Smooth muscle cell (in vitro differentiated cells): ENCODE measurements around the gene ABCA10. TPM values are rescaled to one million over a fixed set of nuclear protein-coding genes. Genes with fewer than 3 reads are reported as not detected.
"Not testable (repeated sequence)": the region's sequence is repeated elsewhere in the genome, so short reads cannot be mapped to it uniquely, and the experiment has no call there.

ENCODE experiments used
- DNase-seq: peaks from one replicate; lab custom pipeline; 2025; ENCODE audit not compliant: unreplicated experiment; lab: John Stamatoyannopoulos, UW
- H2AFZ ChIP-seq: fragments of 200-600 bp; sonication (generic); 2 replicates; pipeline ENCODE4 v1.6.0; 2016; ENCODE audit warnings: antibody characterized with exemption, low read depth, mild to moderate bottlenecking
- H3F3A ChIP-seq: fragments of 200-600 bp; sonication (generic); 2 replicates; pipeline ENCODE4 v1.6.0; 2017; ENCODE audit warnings: antibody characterized with exemption, low read depth
- H3K27ac ChIP-seq: fragments of 200-600 bp; sonication (generic); 2 replicates; pipeline ENCODE4 v1.5.1; 2016; ENCODE audit warnings: low read depth, mild to moderate bottlenecking
- H3K27me3 ChIP-seq: fragments of 200-600 bp; sonication (generic); 2 replicates; pipeline ENCODE4 v1.6.1; 2016; ENCODE audit warnings: low read depth, mild to moderate bottlenecking
- H3K36me3 ChIP-seq: fragments of 200-600 bp; sonication (generic); 2 replicates; pipeline ENCODE4 v1.5.1; 2016; ENCODE audit warnings: low read depth
- H3K4me1 ChIP-seq: fragments of 200-600 bp; sonication (generic); 2 replicates; pipeline ENCODE4 v1.5.1; 2016; ENCODE audit warnings: low read depth
- H3K4me2 ChIP-seq: fragments of 200-600 bp; sonication (generic); 2 replicates; pipeline ENCODE4 v1.6.0; 2016; ENCODE audit warnings: mild to moderate bottlenecking
- H3K4me3 ChIP-seq: fragments of 200-600 bp; sonication (generic); 2 replicates; pipeline ENCODE4 v1.5.1; 2016; ENCODE audit warnings: mild to moderate bottlenecking
- H3K79me2 ChIP-seq: fragments of 200-600 bp; sonication (generic); 2 replicates; pipeline ENCODE4 v1.6.0; 2016; ENCODE audit warnings: low read depth, mild to moderate bottlenecking
- H3K9ac ChIP-seq: fragments of 200-600 bp; sonication (generic); 2 replicates; pipeline ENCODE4 v1.6.0; 2016; ENCODE audit warnings: low read depth
- H3K9me3 ChIP-seq: fragments of 200-600 bp; sonication (generic); replicated peaks from 2 replicates; pipeline ENCODE4 v1.5.1; 2016; ENCODE audit warnings: low read depth
- H4K20me1 ChIP-seq: fragments of 200-600 bp; sonication (generic); 2 replicates; pipeline ENCODE4 v1.6.0; 2016; ENCODE audit warnings: low read depth
- WGBS: methylation state at CpG from one replicate; pipeline ENCODE4 v1.1.7; 2016; ENCODE audit warnings: low lambda C conversion rate; 5-methylcytosine and 5-hydroxymethylcytosine counted together
- polyA plus RNA-seq: library from polyadenylated mRNA; unstranded; fragments of >200 nt; fragmentation: Nextera tagmentation; extraction: Ambion mirVana; gene quantifications from 2 replicates; pipeline ENCODE4 v1.2.1, GENCODE V29; 2016
- total RNA-seq: library from RNA; depleted of rRNA; stranded (reverse); fragments of >200 nt; gene quantifications from 2 replicates; pipeline ENCODE4 v1.2.3, GENCODE V29; 2014
- TF ChIP-seq, protein P1 (sequence below): fragments of 200-600 bp; sonication (generic); IDR thresholded peaks from 2 replicates; pipeline ENCODE4 v1.5.1; 2017; ENCODE audit warnings: borderline replicate concordance, mild to moderate bottlenecking, antibody characterized with exemption; ENCODE audit not compliant: insufficient read depth, poor library complexity, severe bottlenecking

The ABCA10 gene
- total and polyA plus RNA-seq, 2 experiments from 2014 or later, result not detected

DNA sequence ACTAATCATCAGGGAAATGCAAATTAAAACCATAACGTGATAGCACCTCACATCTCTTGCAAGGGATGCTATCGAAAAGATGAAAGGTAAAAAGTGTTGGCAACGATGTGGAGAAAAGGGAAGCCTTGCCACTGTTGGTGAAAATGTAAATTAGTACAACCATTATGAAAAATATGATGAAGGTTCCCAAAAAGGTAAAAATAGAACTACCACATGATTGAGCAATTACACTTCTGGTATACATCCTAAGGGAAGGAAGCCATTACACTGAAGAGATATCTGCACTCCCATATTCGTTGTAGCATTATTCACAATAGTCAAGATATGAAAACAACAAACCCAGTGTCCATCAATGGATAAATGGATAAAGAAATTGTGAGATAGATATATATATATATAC is 21.5 kb downstream of the ABCA10 start:
- no peaks in the 10 kb centered on the region for H3K4me1 ChIP-seq
- H3K27ac ChIP-seq, result no peak overlapping the region
- no peaks in the 10 kb centered on the region for H3F3A ChIP-seq
- 84% methylated on average over 4 of the region's 4 CpGs for WGBS
- H3K4me3 ChIP-seq, result no peak overlapping the region
- H3K79me2 ChIP-seq, result no peaks in the 10 kb centered on the region
- no peaks in the 10 kb centered on the region for H4K20me1 ChIP-seq
- no peaks in the 10 kb centered on the region for H3K9me3 ChIP-seq
- no peak overlapping the region for H2AFZ ChIP-seq
- H3K9ac ChIP-seq, result no peak overlapping the region
- H3K27me3 ChIP-seq, result peaks cover 32% of the 10 kb centered on the region
- TF ChIP-seq, protein P1, sequence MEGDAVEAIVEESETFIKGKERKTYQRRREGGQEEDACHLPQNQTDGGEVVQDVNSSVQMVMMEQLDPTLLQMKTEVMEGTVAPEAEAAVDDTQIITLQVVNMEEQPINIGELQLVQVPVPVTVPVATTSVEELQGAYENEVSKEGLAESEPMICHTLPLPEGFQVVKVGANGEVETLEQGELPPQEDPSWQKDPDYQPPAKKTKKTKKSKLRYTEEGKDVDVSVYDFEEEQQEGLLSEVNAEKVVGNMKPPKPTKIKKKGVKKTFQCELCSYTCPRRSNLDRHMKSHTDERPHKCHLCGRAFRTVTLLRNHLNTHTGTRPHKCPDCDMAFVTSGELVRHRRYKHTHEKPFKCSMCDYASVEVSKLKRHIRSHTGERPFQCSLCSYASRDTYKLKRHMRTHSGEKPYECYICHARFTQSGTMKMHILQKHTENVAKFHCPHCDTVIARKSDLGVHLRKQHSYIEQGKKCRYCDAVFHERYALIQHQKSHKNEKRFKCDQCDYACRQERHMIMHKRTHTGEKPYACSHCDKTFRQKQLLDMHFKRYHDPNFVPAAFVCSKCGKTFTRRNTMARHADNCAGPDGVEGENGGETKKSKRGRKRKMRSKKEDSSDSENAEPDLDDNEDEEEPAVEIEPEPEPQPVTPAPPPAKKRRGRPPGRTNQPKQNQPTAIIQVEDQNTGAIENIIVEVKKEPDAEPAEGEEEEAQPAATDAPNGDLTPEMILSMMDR, result no peak
- no peak for DNase-seq
- H3K4me2 ChIP-seq, result no peak overlapping the region
- no peaks in the 10 kb centered on the region for H3K36me3 ChIP-seq

- 55% methylated on average over 6 of the region's 6 CpGs for WGBS
These were observed 30.4 kb downstream of the ABCA10 start for GRCh38 chr17:69198238-69198637.

GRCh38 chr17:69196105-69196653 is 32.4 kb downstream of the ABCA10 start:
- not testable (repeated sequence) for H3K4me1 ChIP-seq, H3K9me3 ChIP-seq, H3K9ac ChIP-seq, H3F3A ChIP-seq, H3K27me3 ChIP-seq, H3K79me2 ChIP-seq, DNase-seq, H3K4me2 ChIP-seq, H2AFZ ChIP-seq, H3K4me3 ChIP-seq, H4K20me1 ChIP-seq, H3K27ac ChIP-seq, H3K36me3 ChIP-seq
- WGBS, result 94% methylated on average over 30 of the region's 40 CpGs

More at GRCh38 chr17:69198238-69198637, 30.4 kb downstream of the ABCA10 start:
- H3K9me3 ChIP-seq, result no peaks in the 10 kb centered on the region
- DNase-seq, result no peak
- H3K36me3 ChIP-seq, result no peaks in the 10 kb centered on the region
- no peaks in the 10 kb centered on the region for H3K4me1 ChIP-seq
- peaks cover 10% of the 10 kb centered on the region for H3K27me3 ChIP-seq
- peak overlapping the region; percentile 41 for H2AFZ ChIP-seq
- H4K20me1 ChIP-seq, result no peaks in the 10 kb centered on the region
- TF ChIP-seq, protein P1, result no peak
- no peak overlapping the region for H3K27ac ChIP-seq
- no peak overlapping the region for H3K4me2 ChIP-seq
- H3K4me3 ChIP-seq, result no peak overlapping the region
- H3K79me2 ChIP-seq, result no peaks in the 10 kb centered on the region
- H3K9ac ChIP-seq, result no peak overlapping the region
- H3F3A ChIP-seq, result no peaks in the 10 kb centered on the region

DNA sequence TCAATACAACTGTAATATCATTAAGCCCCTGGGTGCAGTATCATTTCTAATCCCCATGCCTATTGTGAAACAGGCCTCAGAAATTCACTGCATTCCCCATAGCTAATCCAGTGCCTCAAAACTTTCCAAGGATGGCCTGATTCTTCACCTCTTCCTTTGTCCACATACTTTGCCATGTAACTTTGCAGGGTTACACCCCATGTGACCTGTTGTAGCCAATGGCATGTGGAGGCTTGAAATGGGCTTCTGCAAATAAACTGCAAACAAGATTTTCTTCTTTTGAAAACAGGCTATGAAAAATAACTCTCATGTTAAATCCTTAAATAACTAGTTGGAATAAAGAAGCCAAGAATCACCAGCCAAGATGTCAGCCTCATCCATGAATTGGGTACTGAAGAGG is 35.9 kb downstream of the ABCA10 start:
- H2AFZ ChIP-seq, result no peak overlapping the region
- TF ChIP-seq, protein P1, result no peak
- no peak for DNase-seq
- no peak overlapping the region for H3K9ac ChIP-seq
- H3K4me3 ChIP-seq, result no peak overlapping the region
- H3K27ac ChIP-seq, result no peak overlapping the region
- H3K27me3 ChIP-seq, result no peaks in the 10 kb centered on the region
- H3K9me3 ChIP-seq, result no peaks in the 10 kb centered on the region
- no peaks in the 10 kb centered on the region for H3K4me1 ChIP-seq
- no peaks in the 10 kb centered on the region for H3F3A ChIP-seq
- no peaks in the 10 kb centered on the region for H4K20me1 ChIP-seq
- no peak overlapping the region for H3K4me2 ChIP-seq
- no peaks in the 10 kb centered on the region for H3K36me3 ChIP-seq
- H3K79me2 ChIP-seq, result no peaks in the 10 kb centered on the region
